Ishikawa (cell line): ENCODE measurements around the gene SIRT3.

ENCODE experiments used
- CEBPB ChIP-seq: IDR thresholded peaks from 2 replicates; pipeline ENCODE4 v1.6.1; 2012
- CREB1 ChIP-seq: IDR thresholded peaks from 2 replicates; pipeline ENCODE4 v1.6.1; 2012; ENCODE audit warnings: low read depth
- EGR1 ChIP-seq: IDR thresholded peaks from 2 replicates; pipeline ENCODE4 v1.6.1; 2012
- EP300 ChIP-seq: IDR thresholded peaks from 2 replicates; pipeline ENCODE4 v1.6.1; 2012; ENCODE audit warnings: borderline replicate concordance
- FOXM1 ChIP-seq: IDR thresholded peaks from 2 replicates; pipeline ENCODE4 v1.6.1; 2012; ENCODE audit warnings: low read depth, borderline replicate concordance
- NFIC ChIP-seq: IDR thresholded peaks from 2 replicates; pipeline ENCODE4 v1.6.1; 2012
- RAD21 ChIP-seq: IDR thresholded peaks from 2 replicates; pipeline ENCODE4 v1.6.1; 2012; ENCODE audit warnings: low read depth
- REST ChIP-seq: IDR thresholded peaks from 2 replicates; pipeline ENCODE4 v1.6.1; 2012; ENCODE audit warnings: low read depth, mild to moderate bottlenecking
- TAF1 ChIP-seq: IDR thresholded peaks from 2 replicates; pipeline ENCODE4 v1.6.1; 2012; ENCODE audit warnings: low read depth, mild to moderate bottlenecking
- TCF12 ChIP-seq: IDR thresholded peaks from 2 replicates; pipeline ENCODE4 v1.6.1; 2012; ENCODE audit warnings: low read depth
- TEAD4 ChIP-seq: IDR thresholded peaks from 2 replicates; pipeline ENCODE4 v1.6.1; 2012
- USF1 ChIP-seq: IDR thresholded peaks from 2 replicates; pipeline ENCODE4 v1.6.1; 2012
- YY1 ChIP-seq: IDR thresholded peaks from 2 replicates; pipeline ENCODE4 v1.6.1; 2012; ENCODE audit warnings: low read depth
- ZBTB7A ChIP-seq: IDR thresholded peaks from 2 replicates; pipeline ENCODE4 v1.6.1; 2012; ENCODE audit warnings: low read depth
- TF ChIP-seq, protein P1 (sequence below): IDR thresholded peaks from 2 replicates; pipeline ENCODE4 v1.6.1; 2012

Gene SIRT3

DNA sequence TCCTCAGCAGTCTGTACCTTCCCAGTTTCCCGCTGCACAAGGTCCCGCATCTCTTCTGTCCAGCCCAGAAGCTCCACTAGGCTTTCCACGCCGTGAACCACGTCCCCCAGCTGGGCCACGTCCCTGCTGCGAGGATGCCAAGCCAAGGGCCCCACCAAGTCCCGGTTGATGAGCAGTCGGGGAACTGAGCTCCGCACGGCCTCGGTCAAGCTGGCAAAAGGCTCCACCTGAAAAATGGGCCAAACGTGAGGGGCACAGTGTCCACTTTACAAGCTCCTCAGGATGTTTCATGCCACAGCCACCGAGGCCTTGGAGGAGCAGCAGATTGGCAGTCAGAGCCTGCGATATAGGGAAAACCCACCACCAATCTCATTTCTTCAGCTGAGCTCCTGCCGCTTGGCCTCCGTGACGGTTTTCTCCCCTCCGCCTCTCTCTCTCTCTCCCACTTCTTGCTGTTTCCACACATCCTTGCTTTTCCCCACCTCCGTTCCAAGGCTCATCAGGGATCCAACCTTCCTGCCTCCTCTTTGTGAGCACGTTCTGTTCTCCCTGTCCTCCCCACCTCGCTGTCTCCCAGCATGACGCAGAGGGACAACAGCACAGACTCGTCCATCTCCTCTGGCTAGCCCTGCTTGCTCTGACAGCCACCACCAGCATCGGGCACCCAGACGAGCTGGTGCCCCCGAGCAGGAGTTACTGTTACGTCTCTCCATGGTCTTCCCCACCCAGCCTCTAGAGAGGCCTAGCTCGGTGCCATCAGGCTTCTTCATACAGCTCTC, 17.1 kb downstream of the SIRT3 start:
- TF ChIP-seq NFIC (no peak), TAF1 (no peak), USF1 (no peak), RAD21 (no peak), EP300 (no peak)

DNA sequence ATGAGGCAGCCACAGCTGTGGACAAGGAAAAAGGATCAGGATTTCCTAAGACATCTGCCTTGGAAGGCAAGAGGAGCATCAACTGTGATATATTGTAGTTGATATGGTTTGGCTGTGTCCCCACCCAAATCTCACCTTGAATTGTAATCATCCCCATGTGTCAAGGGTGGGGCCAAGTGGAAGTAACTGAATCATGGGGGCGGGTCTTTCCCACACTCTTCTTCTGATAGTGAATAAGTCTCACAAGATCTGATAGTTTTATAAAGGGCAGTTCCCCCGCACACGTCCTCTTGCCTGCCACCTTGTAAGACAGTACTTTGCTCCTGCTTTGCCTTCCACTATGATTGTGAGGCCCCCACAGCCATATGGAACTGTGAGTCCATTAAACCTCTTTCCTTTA, 18.4 kb downstream of the SIRT3 start:
- TF ChIP-seq FOXM1 (no peak), TEAD4 (no peak), EP300 (no peak), RAD21 (no peak), CEBPB (no peak), YY1 (no peak), REST (no peak), ZBTB7A (no peak), EGR1 (no peak), TCF12 (no peak), TAF1 (no peak), NFIC (no peak)
- TF ChIP-seq, protein P1, sequence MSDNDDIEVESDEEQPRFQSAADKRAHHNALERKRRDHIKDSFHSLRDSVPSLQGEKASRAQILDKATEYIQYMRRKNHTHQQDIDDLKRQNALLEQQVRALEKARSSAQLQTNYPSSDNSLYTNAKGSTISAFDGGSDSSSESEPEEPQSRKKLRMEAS: no peak

DNA sequence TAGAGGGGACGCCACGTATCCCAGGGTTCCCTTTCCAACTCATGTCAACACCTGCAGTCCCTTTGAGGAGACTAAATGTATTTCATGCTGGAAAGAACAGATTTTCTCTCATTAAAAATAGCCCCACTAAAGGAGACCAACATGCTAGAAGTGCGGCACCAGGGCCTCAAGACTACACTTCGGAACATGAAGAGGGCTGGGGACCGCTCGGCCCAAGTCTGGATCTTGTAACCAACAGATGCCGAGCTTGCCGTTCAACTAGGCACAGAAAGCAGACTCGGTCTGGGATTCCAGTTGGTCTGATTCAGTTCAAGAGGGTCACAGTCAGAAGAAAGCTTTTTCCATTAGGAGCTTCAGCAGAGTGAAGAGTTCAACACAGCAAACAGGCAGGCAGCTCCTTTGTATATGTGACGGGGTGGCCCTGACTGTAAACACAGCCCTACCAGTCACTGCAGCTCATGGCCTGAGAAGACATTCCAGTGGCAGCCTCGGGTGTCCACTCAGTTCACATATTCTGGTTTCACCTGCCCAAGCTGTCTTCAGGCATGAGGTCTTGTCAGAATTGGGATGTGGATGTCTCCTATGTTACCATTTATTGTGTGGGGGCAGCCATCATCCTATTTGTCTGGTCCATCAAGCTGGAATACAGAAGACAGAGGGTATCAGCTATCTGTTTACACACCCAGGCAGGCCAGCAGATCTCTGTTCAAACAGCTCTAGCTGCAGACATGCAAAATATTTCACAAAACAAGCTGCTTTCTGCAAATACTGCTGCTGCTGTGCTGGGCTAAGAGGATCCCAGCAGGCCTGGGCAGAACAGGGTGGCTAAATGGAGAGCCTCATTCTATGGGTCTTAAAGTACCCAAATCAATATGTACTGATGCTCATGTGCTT, 19.8 kb downstream of the SIRT3 start:
- TF ChIP-seq EGR1: no peak
- TF ChIP-seq USF1: no peak
- no peak for TF ChIP-seq ZBTB7A
- no peak for TF ChIP-seq FOXM1
- TF ChIP-seq CEBPB: no peak
- no peak for TF ChIP-seq EP300
- TF ChIP-seq TAF1: no peak
- TF ChIP-seq REST: no peak
- no peak for TF ChIP-seq RAD21
- no peak for TF ChIP-seq CREB1
- TF ChIP-seq TCF12: no peak
- no peak for TF ChIP-seq TEAD4
- no peak for TF ChIP-seq YY1

DNA sequence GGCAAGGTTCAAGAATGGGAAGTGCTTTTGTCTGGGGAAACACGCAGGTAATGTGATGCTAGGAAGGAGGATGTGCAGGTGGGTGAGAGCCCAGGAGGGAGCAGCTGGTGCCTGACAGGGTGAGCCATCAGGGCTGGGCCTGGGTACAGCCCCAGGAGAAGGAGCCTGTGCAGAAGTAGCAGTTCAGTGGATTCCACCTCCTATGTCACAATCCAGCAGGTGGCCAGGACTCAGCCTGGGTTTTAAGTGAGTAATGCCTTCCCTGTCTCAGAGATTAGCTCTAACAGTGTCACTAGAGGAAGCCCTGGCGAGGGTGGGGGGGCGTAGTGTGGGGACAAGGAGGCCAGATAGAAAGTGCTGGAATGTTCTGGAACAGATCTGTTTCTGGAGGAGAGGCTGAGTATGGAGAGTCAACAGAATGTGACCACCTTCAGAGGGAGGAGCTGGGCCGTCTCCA, 20.5 kb downstream of the SIRT3 start:
- TF ChIP-seq REST: no peak
- no peak for TF ChIP-seq TEAD4
- no peak for TF ChIP-seq NFIC
- no peak for TF ChIP-seq CREB1
- no peak for TF ChIP-seq RAD21

DNA sequence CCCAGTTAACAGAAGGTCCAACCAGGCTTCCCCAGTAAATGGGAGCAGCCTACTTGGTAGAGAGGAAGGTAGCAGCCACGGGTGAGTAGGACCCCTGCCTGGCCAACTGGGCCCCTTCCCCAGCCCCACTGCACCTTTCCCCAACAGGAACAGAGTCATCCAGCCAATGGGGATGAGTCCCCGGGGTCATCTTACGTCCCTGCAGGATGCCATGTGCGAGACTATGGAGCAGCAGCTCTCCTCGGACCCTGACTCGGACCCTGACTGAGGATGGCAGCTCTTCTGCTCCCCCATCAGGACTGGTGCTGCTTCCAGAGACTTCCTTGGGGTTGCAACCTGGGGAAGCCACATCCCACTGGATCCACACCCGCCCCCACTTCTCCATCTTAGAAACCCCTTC, 22.1 kb downstream of the SIRT3 start:
- no peak for TF ChIP-seq NFIC
- TF ChIP-seq REST: no peak
- TF ChIP-seq FOXM1: no peak
- TF ChIP-seq TAF1: no peak
